GM12891 (cell line): Measurements from ENCODE around the gene SMAD9.

Experiments
- PAX5 ChIP-seq: IDR thresholded peaks from 2 replicates; pipeline ENCODE4 v1.6.1; 2011; ENCODE audit warnings: low read length, moderate library complexity, mild to moderate bottlenecking; ENCODE audit not compliant: insufficient read depth, severe bottlenecking
- POLR2A ChIP-seq: IDR thresholded peaks from 2 replicates; pipeline ENCODE4 v1.6.1; 2011; ENCODE audit warnings: low read depth, low read length, control low read depth
- POLR2AphosphoS5 ChIP-seq: IDR thresholded peaks from 2 replicates; pipeline ENCODE4 v1.6.1; 2011; ENCODE audit warnings: low read depth, low read length, control low read depth
- POU2F2 ChIP-seq: IDR thresholded peaks from 2 replicates; pipeline ENCODE4 v1.6.1; 2011; ENCODE audit warnings: low read depth, mild to moderate bottlenecking, control low read depth, low read length, moderate library complexity
- SPI1 ChIP-seq: IDR thresholded peaks from 2 replicates; pipeline ENCODE4 v1.6.1; 2011; ENCODE audit warnings: low read depth, low read length, control low read depth
- TAF1 ChIP-seq: IDR thresholded peaks from 2 replicates; pipeline ENCODE4 v1.6.1; 2011; ENCODE audit warnings: low read depth, low read length, control low read depth

GRCh38 chr13:36885901-36886300, 34.1 kb downstream of the SMAD9 start:
- no peak for TF ChIP-seq TAF1
- no peak for TF ChIP-seq POLR2A
- no peak for TF ChIP-seq POLR2AphosphoS5
- no peak for TF ChIP-seq POU2F2
- no peak for TF ChIP-seq SPI1
- TF ChIP-seq PAX5, result no peak
